Transverse colon (tissue), 4 donors: ENCODE data around the gene ACTRT2. TPM values are rescaled to one million over a fixed set of nuclear protein-coding genes. Genes with fewer than 3 reads are reported as not detected.

Source experiments
- DNase-seq: peaks from one replicate; pipeline ENCODE4 v3.0.0-alpha.2; 2019
- H3K27ac ChIP-seq, 4 donors: fragments of 200-600 bp; sonication (generic); 2 replicates each; pipeline ENCODE4 v1.5.1; 2016 to 2018; ENCODE audit warnings: inconsistent platforms in 4 of 4
- H3K27me3 ChIP-seq: fragments of 200-600 bp; sonication (generic); 2 replicates; pipeline ENCODE4 v1.5.1; 2017; ENCODE audit warnings: inconsistent platforms
- H3K36me3 ChIP-seq, 4 donors: fragments of 200-600 bp; sonication (generic); 2 replicates each; pipeline ENCODE4 v1.5.1; 2017 to 2019; ENCODE audit warnings: inconsistent platforms in 4 of 4
- H3K4me1 ChIP-seq, 4 donors: fragments of 200-600 bp; sonication (generic); 2 replicates each; pipeline ENCODE4 v1.5.1; 2017 to 2020; ENCODE audit warnings: inconsistent platforms in 4 of 4
- H3K4me3 ChIP-seq, 4 donors: fragments of 200-600 bp; sonication (generic); 1 replicate in 1 of 4; 2 replicates in 3 of 4; pipeline versions ENCODE4 v1.5.1 to v1.6.1; 2017 to 2019; ENCODE audit warnings: inconsistent platforms in 4 of 4
- H3K9me3 ChIP-seq, 2 donors: fragments of 200-600 bp; sonication (generic); 2 replicates each; pipeline ENCODE4 v1.5.1; 2017 to 2019; ENCODE audit warnings: inconsistent platforms in 2 of 2
- EP300 ChIP-seq: sonication (generic); formaldehyde crosslinking; IDR thresholded peaks from one replicate; pipeline ENCODE4 v1.6.1; 2017; ENCODE audit warnings: antibody characterized with exemption, low read depth
- POLR2A ChIP-seq: fragments of 450-650 bp; IDR thresholded peaks from one replicate; pipeline ENCODE4 v1.6.1; 2016; ENCODE audit warnings: antibody characterized with exemption, mild to moderate bottlenecking, moderate library complexity
- POLR2AphosphoS5 ChIP-seq, 3 donors: sonication (generic); formaldehyde crosslinking; IDR thresholded peaks; one replicate each; pipeline ENCODE4 v1.6.1; 2016; ENCODE audit warnings: antibody characterized with exemption in 3 of 3
- WGBS, 2 donors: methylation state at CpG; one replicate each; pipeline ENCODE4 v1.1.5; 2018; ENCODE audit warnings: low coverage in 1 of 2; 5-methylcytosine and 5-hydroxymethylcytosine counted together
- in situ Hi-C, 4 donors: fragments of 200-750 bp; cut with MboI; loops; one replicate each; pipeline versions ENCODE4 v1.15.0 to v1.15.1; 2017; ENCODE audit warnings: low sequenced_read_pairs in 3 of 4, low pct_ligation_motif_present in 1 of 4, low pct_unique_long_range_greater_than_20kb in 1 of 4
- intact Hi-C: fragments of 100-400 bp; cut with DNase I; formaldehyde crosslinking; loops from one replicate; pipeline ENCODE4 v1.15.1; 2023; ENCODE audit warnings: low total_unique reads
- total RNA-seq, 4 donors: library from RNA; depleted of rRNA; stranded (reverse); fragments of >200 nt; gene quantifications; one replicate each; pipeline ENCODE4 v1.1.0, GENCODE V29; 2016
- TF ChIP-seq, protein P1 (sequence below), 5 experiments: fragments of 200-600 bp in 3 of 5; fragments of 450-650 bp in 2 of 5; sonication (generic) in 3 of 5; IDR thresholded peaks; 1 replicate in 2 of 5; 2 replicates in 3 of 5; pipeline ENCODE4 v1.5.1; 2016 to 2017; ENCODE audit warnings: antibody characterized with exemption in 5 of 5, inconsistent platforms in 3 of 5, mild to moderate bottlenecking in 2 of 5, moderate library complexity in 1 of 5

ACTRT2 gene
- total RNA-seq, 4 donors from 2014 or later, result not detected

- Histone ChIP-seq H3K4me1 (no peaks in the 10 kb centered on the region), H3K36me3 (no peaks in the 10 kb centered on the region), H3K4me3 (no peak overlapping the region), H3K27me3 (peaks cover 38% of the 10 kb centered on the region), H3K27ac (no peak overlapping the region), H3K9me3 (no peaks in the 10 kb centered on the region)
- TF ChIP-seq, protein P1, sequence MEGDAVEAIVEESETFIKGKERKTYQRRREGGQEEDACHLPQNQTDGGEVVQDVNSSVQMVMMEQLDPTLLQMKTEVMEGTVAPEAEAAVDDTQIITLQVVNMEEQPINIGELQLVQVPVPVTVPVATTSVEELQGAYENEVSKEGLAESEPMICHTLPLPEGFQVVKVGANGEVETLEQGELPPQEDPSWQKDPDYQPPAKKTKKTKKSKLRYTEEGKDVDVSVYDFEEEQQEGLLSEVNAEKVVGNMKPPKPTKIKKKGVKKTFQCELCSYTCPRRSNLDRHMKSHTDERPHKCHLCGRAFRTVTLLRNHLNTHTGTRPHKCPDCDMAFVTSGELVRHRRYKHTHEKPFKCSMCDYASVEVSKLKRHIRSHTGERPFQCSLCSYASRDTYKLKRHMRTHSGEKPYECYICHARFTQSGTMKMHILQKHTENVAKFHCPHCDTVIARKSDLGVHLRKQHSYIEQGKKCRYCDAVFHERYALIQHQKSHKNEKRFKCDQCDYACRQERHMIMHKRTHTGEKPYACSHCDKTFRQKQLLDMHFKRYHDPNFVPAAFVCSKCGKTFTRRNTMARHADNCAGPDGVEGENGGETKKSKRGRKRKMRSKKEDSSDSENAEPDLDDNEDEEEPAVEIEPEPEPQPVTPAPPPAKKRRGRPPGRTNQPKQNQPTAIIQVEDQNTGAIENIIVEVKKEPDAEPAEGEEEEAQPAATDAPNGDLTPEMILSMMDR (IDR thresholded peaks at IDR 0.05), result no peak
- no peak for TF ChIP-seq POLR2A
- no peak for TF ChIP-seq EP300
- TF ChIP-seq POLR2AphosphoS5 (IDR thresholded peaks at IDR 0.05), result no peak
- 85 to 89% methylated on average over 3 of the region's 3 CpGs for WGBS, 2 donors
- DNase-seq, result no peak
- intact Hi-C loops, result loop anchor here (10.0 kb wide), 1 partner anchor 223 kb away; no protein-coding TSS in a partner anchor
- in situ Hi-C loops, result no loop called here
These were observed 30.3 kb downstream of the ACTRT2 start for GRCh38 chr1:3051270-3052268.

DNA sequence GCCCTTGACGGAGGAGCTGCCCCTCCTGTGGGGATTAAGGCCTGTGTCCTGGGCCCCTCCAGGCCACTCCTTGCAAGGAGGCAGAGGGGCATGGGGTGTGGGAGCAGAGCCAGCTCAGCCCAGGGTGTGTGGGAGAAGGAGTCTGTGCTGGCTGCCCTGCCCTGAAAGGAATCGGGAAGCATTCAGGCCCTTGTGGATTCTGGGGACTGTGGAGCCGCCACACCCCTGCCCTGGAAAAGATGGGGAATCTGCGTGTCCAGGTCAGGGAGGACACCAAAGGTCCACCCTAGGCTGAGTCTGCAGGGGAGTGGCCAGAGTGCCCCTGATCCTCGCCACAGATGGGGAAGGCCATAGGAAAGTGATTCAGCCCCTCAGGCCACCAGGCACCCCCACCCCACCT, 31.2 kb downstream of the ACTRT2 start:
- no peak for TF ChIP-seq POLR2A
- TF ChIP-seq POLR2AphosphoS5 (IDR thresholded peaks at IDR 0.05), result no peak
- TF ChIP-seq, protein P1 (IDR thresholded peaks at IDR 0.05), result no peak
- no peak for TF ChIP-seq EP300

GRCh38 chr1:3053366-3053980, 32.2 kb downstream of the ACTRT2 start:
- intact Hi-C loops (loop anchor here (10.0 kb wide), 1 partner anchor 221 kb away; no protein-coding TSS in a partner anchor), in situ Hi-C loops (no loop called here)
- H3K27ac ChIP-seq, result no peak overlapping the region
- H3K27me3 ChIP-seq, result peaks cover 48% of the 10 kb centered on the region
- TF ChIP-seq, protein P1 (IDR thresholded peaks at IDR 0.05), result no peak
- TF ChIP-seq EP300 (no peak), POLR2A (no peak), POLR2AphosphoS5 (IDR thresholded peaks at IDR 0.05) (no peak)
- no peaks in the 10 kb centered on the region for H3K4me1 ChIP-seq
- H3K9me3 ChIP-seq, result no peaks in the 10 kb centered on the region
- 86% methylated on average over 9 of the region's 9 CpGs; no CpG with 5 or more reads in 1 of the 2 donors for WGBS, 2 donors
- no peak for DNase-seq
- H3K36me3 ChIP-seq, result no peaks in the 10 kb centered on the region
- H3K4me3 ChIP-seq, result no peak overlapping the region

More for the DNA sequence above, 31.2 kb downstream of the ACTRT2 start:
- Histone ChIP-seq H3K4me3 (no peak overlapping the region), H3K9me3 (no peaks in the 10 kb centered on the region), H3K27ac (no peak overlapping the region), H3K27me3 (peaks cover 46% of the 10 kb centered on the region), H3K36me3 (no peaks in the 10 kb centered on the region), H3K4me1 (no peaks in the 10 kb centered on the region)
- DNase-seq, result no peak
- intact Hi-C loops (loop anchor here (10.0 kb wide), 1 partner anchor 222 kb away; no protein-coding TSS in a partner anchor), in situ Hi-C loops (no loop called here)
- 88% methylated on average over 5 of the region's 5 CpGs; no CpG with 5 or more reads in 1 of the 2 donors for WGBS, 2 donors

GRCh38 chr1:3053986-3054385, 32.7 kb downstream of the ACTRT2 start:
- no peak for DNase-seq
- H3K27ac ChIP-seq, result no peak overlapping the region
- TF ChIP-seq, protein P1 (IDR thresholded peaks at IDR 0.05), result no peak
- TF ChIP-seq POLR2A (no peak), EP300 (no peak), POLR2AphosphoS5 (IDR thresholded peaks at IDR 0.05) (no peak)
- peaks cover 48% of the 10 kb centered on the region for H3K27me3 ChIP-seq
- H3K4me1 ChIP-seq, result no peaks in the 10 kb centered on the region
- WGBS, 2 donors, result 80% methylated on average over 6 of the region's 6 CpGs; no CpG with 5 or more reads in 1 of the 2 donors
- no peaks in the 10 kb centered on the region for H3K36me3 ChIP-seq
- intact Hi-C loops, result loop anchor here (10.0 kb wide), 1 partner anchor 221 kb away; no protein-coding TSS in a partner anchor
- H3K9me3 ChIP-seq, result no peaks in the 10 kb centered on the region
- in situ Hi-C loops, result no loop called here
- H3K4me3 ChIP-seq, result no peak overlapping the region
